H1 (cell line): ENCODE measurements around the gene ADM2. TPM values are rescaled to one million over a fixed set of nuclear protein-coding genes. Genes with fewer than 3 reads are reported as not detected.

ENCODE experiments used
- CTCF ChIA-PET: fragments of 300-600 bp; sonication (Branson Sonifier 250); formaldehyde crosslinking; loops from one replicate; lab custom pipeline; 2021; ENCODE audit not compliant: partially characterized antibody; lab: Charles Lee
- POLR2A ChIA-PET: fragments of 300-600 bp; sonication (Branson Sonifier 250); formaldehyde crosslinking; loops from one replicate; lab custom pipeline; 2021; ENCODE audit warnings: inconsistent platforms; ENCODE audit not compliant: partially characterized antibody; lab: Charles Lee
- DNase-seq, 2 experiments: peaks; one replicate each; pipeline versions ENCODE4 v3.0.0 to v3.0.0-alpha.2; 2010 to 2022; ENCODE audit warnings: low spot score in 2 of 2, low read depth in 1 of 2, mixed read lengths in 1 of 2
- FAIRE-seq: peaks from 2 replicates; lab custom pipeline; 2011; peaks lifted over from hg19 to GRCh38; lab: Jason Lieb, UNC
- H2AFZ ChIP-seq: 2 replicates; pipeline ENCODE4 v1.8.1; 2012; ENCODE audit warnings: low read length, inconsistent platforms
- H2AK5ac ChIP-seq: 2 replicates; pipeline ENCODE4 v1.6.1; 2013; ENCODE audit warnings: low read depth, low read length
- H2BK120ac ChIP-seq: replicated peaks from 2 replicates; pipeline ENCODE3; 2013; ENCODE audit warnings: low read depth, low read length, inconsistent platforms
- H2BK12ac ChIP-seq: 2 replicates; pipeline ENCODE4 v1.6.1; 2013; ENCODE audit warnings: low read depth, low read length
- H2BK15ac ChIP-seq: 2 replicates; pipeline ENCODE4 v1.6.1; 2013; ENCODE audit warnings: low read length
- H2BK20ac ChIP-seq: 2 replicates; pipeline ENCODE4 v1.6.1; 2013; ENCODE audit warnings: low read length
- H2BK5ac ChIP-seq: 2 replicates; pipeline ENCODE4 v1.6.1; 2013; ENCODE audit warnings: low read depth, low read length
- H3K14ac ChIP-seq: 2 replicates; pipeline ENCODE4 v1.6.1; 2013; ENCODE audit warnings: inconsistent platforms; ENCODE audit not compliant: insufficient read length
- H3K18ac ChIP-seq: 2 replicates; pipeline ENCODE4 v1.6.1; 2013; ENCODE audit warnings: low read length; ENCODE audit errors: extremely low read depth
- H3K23ac ChIP-seq: 2 replicates; pipeline ENCODE4 v1.6.1; 2013; ENCODE audit warnings: inconsistent platforms; ENCODE audit not compliant: insufficient read length
- H3K23me2 ChIP-seq: 2 replicates; pipeline ENCODE4 v1.6.1; 2013; ENCODE audit warnings: low read depth, low read length
- H3K27ac ChIP-seq: 2 replicates; pipeline ENCODE4 v1.6.1; 2011; ENCODE audit warnings: low read depth, low read length, inconsistent platforms
- H3K27me3 ChIP-seq, 4 experiments: replicated peaks in 1 of 4; 1 replicate in 1 of 4; 2 replicates in 3 of 4; pipeline versions ENCODE4 v1.6.1 to v1.8.1; 2011 to 2013; ENCODE audit warnings: low read length in 3 of 4, mild to moderate bottlenecking in 3 of 4, inconsistent platforms in 2 of 4, mixed read lengths in 2 of 4, moderate library complexity in 1 of 4; ENCODE audit not compliant: control insufficient read depth in 3 of 4, insufficient read depth in 3 of 4; ENCODE audit errors: extremely low read depth in 1 of 4
- H3K36me3 ChIP-seq, 4 experiments: 2 replicates each; pipeline versions ENCODE4 v1.6.1 to v1.8.1; 2011 to 2013; ENCODE audit warnings: mild to moderate bottlenecking in 4 of 4, low read length in 3 of 4, moderate library complexity in 2 of 4, control low read depth in 1 of 4, inconsistent platforms in 1 of 4; ENCODE audit not compliant: insufficient read depth in 4 of 4, control insufficient read depth in 2 of 4
- H3K4ac ChIP-seq: replicated peaks from 2 replicates; pipeline ENCODE3; 2013; ENCODE audit warnings: low read length, low read depth, mixed read lengths, inconsistent platforms; ENCODE audit not compliant: insufficient read length
- H3K4me1 ChIP-seq, 4 experiments: replicated peaks in 1 of 4; 1 replicate in 1 of 4; 2 replicates in 3 of 4; pipeline versions ENCODE4 v1.6.1 to v1.8.1; 2011 to 2013; ENCODE audit warnings: low read length in 3 of 4, inconsistent platforms in 2 of 4, mixed read lengths in 1 of 4; ENCODE audit not compliant: insufficient read depth in 4 of 4, control insufficient read depth in 3 of 4
- H3K4me2 ChIP-seq, 2 experiments: 2 replicates each; pipeline versions ENCODE4 v1.6.1 to v1.8.1; 2011 to 2013; ENCODE audit warnings: low read depth in 2 of 2, low read length in 2 of 2, control low read depth in 1 of 2, inconsistent platforms in 1 of 2, mild to moderate bottlenecking in 1 of 2; ENCODE audit not compliant: insufficient read depth in 1 of 2
- H3K4me3 ChIP-seq, 4 experiments: fragments of 200-600, 300-600 bp in 1 of 4; sonication (generic), shearing (Covaris generic), sonication (Bioruptor Twin) in 1 of 4; 2 replicates each; pipeline versions ENCODE4 v1.5.1 to v1.8.1; 2011 to 2016; ENCODE audit warnings: low read length in 4 of 4, low read depth in 3 of 4, control low read depth in 2 of 4, inconsistent platforms in 2 of 4, mild to moderate bottlenecking in 2 of 4, mixed read lengths in 1 of 4, moderate library complexity in 1 of 4; ENCODE audit not compliant: insufficient read depth in 2 of 4; ENCODE audit errors: extremely low read depth in 1 of 4
- H3K56ac ChIP-seq: replicated peaks from 2 replicates; pipeline ENCODE3; 2013; ENCODE audit warnings: low read depth, mild to moderate bottlenecking, mixed read lengths, low read length, inconsistent platforms; ENCODE audit not compliant: insufficient read length
- H3K79me1 ChIP-seq: 2 replicates; pipeline ENCODE4 v1.6.1; 2013; ENCODE audit warnings: low read depth, low read length, control low read depth
- H3K79me2 ChIP-seq, 2 experiments: 2 replicates each; pipeline versions ENCODE4 v1.6.1 to v1.8.1; 2012 to 2013; ENCODE audit warnings: low read length in 2 of 2, mild to moderate bottlenecking in 2 of 2, inconsistent platforms in 1 of 2; ENCODE audit not compliant: insufficient read depth in 2 of 2, control insufficient read depth in 1 of 2
- H3K9ac ChIP-seq, 4 experiments: replicated peaks in 1 of 4; 1 replicate in 1 of 4; 2 replicates in 3 of 4; pipeline versions ENCODE4 v1.6.1 to v1.8.1; 2011 to 2013; ENCODE audit warnings: low read depth in 3 of 4, low read length in 3 of 4, control low read depth in 2 of 4, mild to moderate bottlenecking in 2 of 4, moderate library complexity in 2 of 4, inconsistent platforms in 1 of 4; ENCODE audit errors: extremely low read depth in 1 of 4
- H3K9me3 ChIP-seq, 2 experiments: 2 replicates each; pipeline versions ENCODE4 v1.6.1 to v1.8.1; 2012 to 2013; ENCODE audit warnings: mild to moderate bottlenecking in 2 of 2, moderate library complexity in 2 of 2, control low read depth in 1 of 2, inconsistent platforms in 1 of 2, low read depth in 1 of 2, low read length in 1 of 2, mixed read lengths in 1 of 2; ENCODE audit not compliant: insufficient read depth in 2 of 2
- H4K20me1 ChIP-seq, 2 experiments: replicated peaks in 1 of 2; 2 replicates each; pipeline versions ENCODE3 to v1.8.1; 2011 to 2013; ENCODE audit warnings: inconsistent platforms in 2 of 2, low read length in 2 of 2, mild to moderate bottlenecking in 1 of 2; ENCODE audit not compliant: insufficient read depth in 2 of 2, control insufficient read depth in 1 of 2
- H4K5ac ChIP-seq: 2 replicates; pipeline ENCODE4 v1.6.1; 2013; ENCODE audit warnings: low read length, low read depth, mixed read lengths, inconsistent platforms; ENCODE audit not compliant: insufficient read length
- H4K8ac ChIP-seq: 2 replicates; pipeline ENCODE4 v1.8.0; 2013; ENCODE audit warnings: mild to moderate bottlenecking, moderate library complexity, low read length, inconsistent platforms; ENCODE audit not compliant: insufficient read depth; ENCODE audit errors: extremely low read depth
- H4K91ac ChIP-seq: replicated peaks from 2 replicates; pipeline ENCODE3; 2013; ENCODE audit warnings: low read length, mixed read lengths, inconsistent platforms; ENCODE audit not compliant: insufficient read length
- BACH1 ChIP-seq: IDR thresholded peaks from 2 replicates; pipeline ENCODE4 v1.6.1; 2012; ENCODE audit warnings: low read length, improper control_type of control experiment
- JUND ChIP-seq: IDR thresholded peaks from 2 replicates; pipeline ENCODE4 v1.6.1; 2011; ENCODE audit warnings: mild to moderate bottlenecking, improper control_type of control experiment, low read length
- KDM5A ChIP-seq: fragments of 200-600 bp; IDR thresholded peaks from 2 replicates; pipeline ENCODE4 v1.7.1; 2012; ENCODE audit warnings: mild to moderate bottlenecking, low read length, inconsistent platforms, mixed read lengths
- NANOG ChIP-seq: IDR thresholded peaks from 2 replicates; pipeline ENCODE4 v1.6.1; 2011; ENCODE audit warnings: low read length, low read depth, mild to moderate bottlenecking, inconsistent platforms; ENCODE audit not compliant: insufficient read depth, poor library complexity, severe bottlenecking
- PHF8 ChIP-seq: fragments of 200-600 bp; sonication (generic); conservative IDR thresholded peaks from 2 replicates; pipeline ENCODE4 v1.7.1; 2012; ENCODE audit warnings: low read depth, mild to moderate bottlenecking, inconsistent platforms, low read length, moderate library complexity
- POLR2AphosphoS5 ChIP-seq: IDR thresholded peaks from 2 replicates; pipeline ENCODE4 v1.6.1; 2011; ENCODE audit warnings: low read depth, low read length
- SP4 ChIP-seq: IDR thresholded peaks from 2 replicates; pipeline ENCODE4 v1.6.1; 2012; ENCODE audit warnings: low read length, inconsistent platforms
- TCF12 ChIP-seq: IDR thresholded peaks from 2 replicates; pipeline ENCODE4 v1.6.1; 2011; ENCODE audit warnings: low read depth, mild to moderate bottlenecking, low read length
- YY1 ChIP-seq: IDR thresholded peaks from 2 replicates; pipeline ENCODE4 v1.6.1; 2011; ENCODE audit warnings: low read depth, mild to moderate bottlenecking, low read length
- WGBS, 2 experiments: shearing (Covaris generic) in 1 of 2; methylation state at CpG; one replicate each; pipeline versions ENCODE4 v1.1.6 to v1.1.7; 2013 to 2015; ENCODE audit warnings: low lambda C conversion rate in 2 of 2, mixed read lengths in 2 of 2, inconsistent platforms in 1 of 2, low coverage in 1 of 2, missing lambda C conversion rate in 1 of 2; ENCODE audit not compliant: insufficient replicate concordance in 2 of 2, insufficient coverage in 1 of 2, insufficient read length in 1 of 2; ENCODE audit errors: extremely low coverage in 1 of 2, missing lambda C conversion rate in 1 of 2; 5-methylcytosine and 5-hydroxymethylcytosine counted together
- polyA plus RNA-seq, 7 experiments: library from polyadenylated mRNA; depleted of rRNA in 3 of 7; stranded (reverse) in 5 of 7; unstranded in 2 of 7; fragments of >200 nt in 5 of 7; fragments of 200-250 nt in 2 of 7; gene quantifications; 1 replicate in 5 of 7; 2 replicates in 1 of 7; 4 replicates in 1 of 7; pipeline versions ENCODE4 v1.2.1 to v1.2.3, GENCODE V29; 2011 to 2013; ENCODE audit warnings: missing spikeins in 2 of 7, mixed read lengths in 2 of 7
- total RNA-seq: library from RNA; stranded (reverse); fragmentation: NEBNext Ultra II Directional; extraction: Animal tissue kit (Norgen Biotek cat#: 25700); gene quantifications from 2 replicates; pipeline ENCODE4 v1.2.1, GENCODE V29; 2021
- TF ChIP-seq, protein P1 (sequence below): IDR thresholded peaks from 2 replicates; pipeline ENCODE4 v1.6.1; 2011; ENCODE audit warnings: low read length, improper control_type of control experiment

ADM2 gene
- total and polyA plus RNA-seq, 2 of the 8 experiments (the other 6 are each of a cell fraction or from before 2014, with no cell fraction given): 3.3 to 7.5 TPM

DNA sequence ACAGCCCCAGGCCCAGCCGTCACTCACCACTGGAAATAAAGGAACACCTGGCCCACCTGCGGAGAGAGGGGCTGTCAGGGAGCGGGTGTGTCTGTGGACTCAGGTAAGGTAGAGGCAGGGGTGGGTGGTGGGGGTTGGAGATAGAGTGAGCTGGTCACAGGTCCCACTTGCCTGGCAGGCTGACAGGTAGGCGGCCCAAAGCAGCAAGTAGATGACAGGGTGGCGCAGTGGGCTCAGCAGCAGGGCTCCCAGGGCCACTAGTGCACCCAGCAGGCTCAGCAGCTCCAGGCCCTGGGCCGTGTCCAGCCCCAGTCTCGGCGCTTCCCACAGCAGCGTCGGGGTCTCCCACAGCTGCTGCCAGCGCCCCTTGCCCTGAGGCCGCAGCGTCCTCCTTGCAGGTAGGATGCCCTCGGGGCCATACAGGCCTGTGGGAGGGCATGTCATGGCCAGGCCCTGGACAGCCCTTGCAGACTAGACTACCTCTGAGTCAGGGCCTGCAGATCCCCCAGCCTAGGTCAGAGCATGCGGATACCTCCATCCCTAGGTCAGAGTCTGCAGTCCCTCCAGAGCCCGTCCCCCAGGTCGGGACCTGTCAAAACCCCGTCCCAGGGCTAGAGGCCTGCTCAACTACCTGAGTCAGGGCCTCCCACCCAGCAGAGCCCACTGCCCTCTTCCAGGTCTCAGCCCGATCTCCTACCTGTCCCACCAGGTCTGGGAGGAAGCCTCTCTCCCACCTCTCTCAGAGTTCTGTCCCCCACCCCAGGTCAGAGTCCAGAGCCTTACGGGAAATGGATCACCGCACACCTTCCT, 25.5 kb downstream of the ADM2 start:
- H3K14ac ChIP-seq: no peak overlapping the region
- H2AK5ac ChIP-seq: no peak overlapping the region
- no peaks in the 10 kb centered on the region for H3K9me3 ChIP-seq
- peak overlapping the region; percentile 60; the same call in 1 of the 2 replicates for H2BK5ac ChIP-seq
- peaks cover 0 to 18% of the 10 kb centered on the region in 2 experiments; a peak in 2 of 4 replicates for H3K79me2 ChIP-seq
- peak overlapping the region in 3 of 4 experiments; percentile 6 to 66 (median 35); a peak in 4 of 7 replicates for H3K9ac ChIP-seq
- 62% methylated on average over 21 of the region's 21 CpGs; no CpG with 5 or more reads in 1 of the 2 experiments for WGBS, 2 experiments
- DNase-seq (peak in 1 of 2 experiments; percentile 53), FAIRE-seq (no peak)
- H4K20me1 ChIP-seq: peaks cover 0 to 18% of the 10 kb centered on the region in 2 experiments
- H3K36me3 ChIP-seq: peaks cover 0 to 15% (median 0%) of the 10 kb centered on the region in 4 experiments; a peak in 3 of 8 replicates
- peaks cover 11% of the 10 kb centered on the region; the same call in 1 of the 2 replicates for H3K23me2 ChIP-seq
- peak overlapping the region; percentile 65 to 96 for H3K4me2 ChIP-seq
- H2BK12ac ChIP-seq: no peak overlapping the region
- no peak overlapping the region; the same call in 1 of the 2 replicates for H4K8ac ChIP-seq
- H2BK20ac ChIP-seq: no peak overlapping the region
- no peak overlapping the region for H3K23ac ChIP-seq
- CTCF ChIA-PET: interaction anchor here (0.8 to 2.7 kb wide), 4 partner anchors 9 to 21 kb away, joined by 3 to 22 read pairs (median 4); no protein-coding TSS in a partner anchor
- POLR2A ChIA-PET: interaction anchor here (0.8 to 2.7 kb wide), 5 partner anchors 9 to 37 kb away, joined by 3 to 17 read pairs (median 3); partner anchors contain the start of genes ADM2 and MIOX
- H2BK120ac ChIP-seq: no peak overlapping the region
- no peak overlapping the region for H3K27ac ChIP-seq
- H3K18ac ChIP-seq: peak overlapping the region; percentile 83
- H3K27me3 ChIP-seq: no peaks in the 10 kb centered on the region
- peak overlapping the region; percentile 98; the same call in 1 of the 2 replicates for H2AFZ ChIP-seq
- no peak overlapping the region for H3K4ac ChIP-seq
- no peak overlapping the region for H4K5ac ChIP-seq
- H2BK15ac ChIP-seq: no peak overlapping the region
- H3K4me1 ChIP-seq: peaks cover 2 to 8% (median 5%) of the 10 kb centered on the region in 4 experiments
- no peak overlapping the region for H4K91ac ChIP-seq
- peak overlapping the region; percentile 55 to 100 (median 88) for H3K4me3 ChIP-seq
- peak overlapping the region; percentile 77 for H3K56ac ChIP-seq
- H3K79me1 ChIP-seq: peaks cover 9% of the 10 kb centered on the region; the same call in 1 of the 2 replicates
- no peak for TF ChIP-seq SP4
- TF ChIP-seq YY1: no peak
- TF ChIP-seq JUND: no peak
- TF ChIP-seq, protein P1, sequence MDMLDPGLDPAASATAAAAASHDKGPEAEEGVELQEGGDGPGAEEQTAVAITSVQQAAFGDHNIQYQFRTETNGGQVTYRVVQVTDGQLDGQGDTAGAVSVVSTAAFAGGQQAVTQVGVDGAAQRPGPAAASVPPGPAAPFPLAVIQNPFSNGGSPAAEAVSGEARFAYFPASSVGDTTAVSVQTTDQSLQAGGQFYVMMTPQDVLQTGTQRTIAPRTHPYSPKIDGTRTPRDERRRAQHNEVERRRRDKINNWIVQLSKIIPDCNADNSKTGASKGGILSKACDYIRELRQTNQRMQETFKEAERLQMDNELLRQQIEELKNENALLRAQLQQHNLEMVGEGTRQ: no peak
- no peak for TF ChIP-seq BACH1
- no peak for TF ChIP-seq TCF12
- no peak for TF ChIP-seq NANOG
- TF ChIP-seq KDM5A: no peak
- TF ChIP-seq POLR2AphosphoS5: no peak
- TF ChIP-seq PHF8: no peak
